OCI-LY3 (cell line): ENCODE data around the gene PNKP.

Source experiments
- CTCF ChIP-seq: fragments of 200-600, 300-600 bp; sonication (generic); IDR thresholded peaks from 2 replicates; pipeline ENCODE4 v1.5.1; 2014; ENCODE audit warnings: antibody characterized with exemption, low read length, low read depth
- EZH2phosphoT487 ChIP-seq: fragments of 200-600 bp; shearing (Covaris generic); IDR thresholded peaks from 2 replicates; pipeline ENCODE4 v1.6.1; 2018; ENCODE audit warnings: antibody characterized with exemption, mixed run types, low read depth

DNA sequence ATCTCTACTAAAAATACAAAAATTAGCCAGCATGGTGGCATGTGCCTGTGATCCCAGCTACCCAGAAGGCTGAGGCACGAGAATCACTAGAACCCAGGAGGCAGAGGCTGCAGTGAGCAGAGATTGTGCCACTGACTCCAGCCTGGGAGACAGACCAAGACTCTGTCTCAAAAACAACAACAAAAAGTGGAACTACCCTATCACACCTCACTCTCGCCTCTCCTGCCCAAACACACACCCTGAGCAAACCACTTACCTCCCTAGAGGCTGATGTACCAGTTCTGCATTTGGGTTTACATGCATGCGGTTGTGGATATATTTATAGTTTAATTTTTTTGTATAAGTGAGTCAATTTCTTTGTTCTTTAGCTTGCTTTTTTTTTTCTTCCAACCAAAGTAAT, 24.1 kb downstream of the PNKP start:
- TF ChIP-seq EZH2phosphoT487 (no peak), CTCF (no peak)
